SK-N-SH (cell line): Measurements from ENCODE around the gene ZSCAN18. TPM values are rescaled to one million over a fixed set of nuclear protein-coding genes. Genes with fewer than 3 reads are reported as not detected.

Experiments used
- CTCF ChIA-PET: fragments of 300-600, 350-600 bp; formaldehyde crosslinking; extraction: SDS; loops from one replicate; lab custom pipeline; 2021; lab: Yijun Ruan, JAX
- POLR2A ChIA-PET: fragments of 350-600 bp; sonication (Branson Sonifier 250); formaldehyde crosslinking; extraction: SDS; loops from one replicate; lab custom pipeline; 2020; ENCODE audit warnings: antibody characterized with exemption, inconsistent platforms; lab: Yijun Ruan, JAX
- DNase-seq: peaks from one replicate; pipeline ENCODE4 v3.0.0; 2012
- H2AFZ ChIP-seq: fragments of 200-600 bp; sonication (generic); 2 replicates; pipeline ENCODE4 v1.8.1; 2016; ENCODE audit warnings: antibody characterized with exemption, mild to moderate bottlenecking, low read depth
- H3F3A ChIP-seq: fragments of 200-600 bp; sonication (generic); replicated peaks from 2 replicates; pipeline ENCODE3; 2016; ENCODE audit warnings: antibody characterized with exemption, mild to moderate bottlenecking; ENCODE audit not compliant: insufficient read depth
- H3K27ac ChIP-seq, 2 experiments: fragments of 200-500 bp in 1 of 2; fragments of 200-600 bp in 1 of 2; sonication (Bioruptor generic) in 1 of 2; sonication (generic), shearing (Covaris generic) in 1 of 2; 2 replicates each; pipeline versions ENCODE4 v1.5.1 to v1.6.1; 2014 to 2016; ENCODE audit warnings: low read depth in 2 of 2, inconsistent platforms in 1 of 2, low read length in 1 of 2, mild to moderate bottlenecking in 1 of 2, mixed read lengths in 1 of 2
- H3K27me3 ChIP-seq: fragments of 200-600 bp; sonication (generic), shearing (Covaris generic); 2 replicates; pipeline ENCODE4 v1.6.1; 2016; ENCODE audit warnings: mixed run types; ENCODE audit not compliant: insufficient read depth
- H3K36me3 ChIP-seq, 2 experiments: fragments of 200-500 bp in 1 of 2; fragments of 200-600 bp in 1 of 2; sonication (Bioruptor generic) in 1 of 2; sonication (generic) in 1 of 2; replicated peaks in 1 of 2; 2 replicates each; pipeline versions ENCODE3 to v1.5.1; 2014 to 2016; ENCODE audit warnings: low read length in 1 of 2, mild to moderate bottlenecking in 1 of 2; ENCODE audit not compliant: insufficient read depth in 2 of 2, control insufficient read depth in 1 of 2
- H3K4me1 ChIP-seq, 2 experiments: fragments of 200-500 bp in 1 of 2; fragments of 200-600 bp in 1 of 2; sonication (Bioruptor generic) in 1 of 2; sonication (generic), shearing (Covaris generic) in 1 of 2; 2 replicates each; pipeline versions ENCODE4 v1.5.1 to v1.6.1; 2014 to 2016; ENCODE audit warnings: low read depth in 1 of 2, low read length in 1 of 2, mixed run types in 1 of 2; ENCODE audit not compliant: insufficient read depth in 2 of 2, control insufficient read depth in 1 of 2
- H3K4me2 ChIP-seq: fragments of 200-600 bp; sonication (generic), shearing (Covaris generic); 2 replicates; pipeline ENCODE4 v1.6.1; 2017; ENCODE audit warnings: mixed run types
- H3K4me3 ChIP-seq, 2 experiments: fragments of 200-500 bp in 1 of 2; fragments of 200-600 bp in 1 of 2; sonication (Bioruptor generic) in 1 of 2; sonication (generic), shearing (Covaris generic) in 1 of 2; 2 replicates each; pipeline versions ENCODE4 v1.5.1 to v1.8.1; 2014 to 2016; ENCODE audit warnings: low read depth in 2 of 2, inconsistent platforms in 1 of 2, low read length in 1 of 2, mild to moderate bottlenecking in 1 of 2, mixed read lengths in 1 of 2, moderate library complexity in 1 of 2
- H3K79me2 ChIP-seq: fragments of 200-600 bp; sonication (generic); 2 replicates; pipeline ENCODE4 v1.8.1; 2017; ENCODE audit warnings: mild to moderate bottlenecking; ENCODE audit not compliant: insufficient read depth
- H3K9ac ChIP-seq: fragments of 200-600 bp; sonication (generic); 2 replicates; pipeline ENCODE4 v1.6.1; 2017; ENCODE audit warnings: mixed run types
- H3K9me2 ChIP-seq: fragments of 200-600 bp; sonication (generic); 2 replicates; pipeline ENCODE4 v1.6.1; 2017; ENCODE audit warnings: mixed run types
- H3K9me3 ChIP-seq: fragments of 200-600 bp; sonication (generic); 2 replicates; pipeline ENCODE4 v1.6.1; 2017; ENCODE audit warnings: mixed run types, mild to moderate bottlenecking, moderate library complexity
- H4K20me1 ChIP-seq: fragments of 200-600 bp; sonication (generic); 2 replicates; pipeline ENCODE4 v1.6.1; 2017; ENCODE audit warnings: mild to moderate bottlenecking, mixed run types; ENCODE audit not compliant: insufficient read depth
- FOXJ3 ChIP-seq: sonication (generic); formaldehyde crosslinking; IDR thresholded peaks from 2 replicates; pipeline ENCODE4 v1.5.1; 2020; ENCODE audit warnings: mild to moderate bottlenecking, missing genetic modification reagents
- IRF3 ChIP-seq: fragments of 150-350 bp; IDR thresholded peaks from 2 replicates; pipeline ENCODE4 v1.6.1; 2016; ENCODE audit warnings: mild to moderate bottlenecking, low read depth, low read length
- NFIC ChIP-seq: IDR thresholded peaks from 2 replicates; pipeline ENCODE4 v1.4.0; 2012; ENCODE audit warnings: borderline replicate concordance
- POLR2AphosphoS5 ChIP-seq: IDR thresholded peaks from 2 replicates; pipeline ENCODE4 v1.6.1; 2012; ENCODE audit warnings: low read depth, low read length
- RAD21 ChIP-seq: IDR thresholded peaks from 2 replicates; pipeline ENCODE4 v1.6.1; 2012; ENCODE audit warnings: mild to moderate bottlenecking, low read length
- RXRA ChIP-seq: IDR thresholded peaks from 2 replicates; pipeline ENCODE4 v1.4.0; 2012; ENCODE audit warnings: low read depth, mild to moderate bottlenecking, borderline replicate concordance
- USF2 ChIP-seq: fragments of 150-350 bp; IDR thresholded peaks from 2 replicates; pipeline ENCODE4 v1.6.1; 2017; ENCODE audit warnings: antibody characterized with exemption, low read length, low read depth, borderline replicate concordance
- whole genome bisulfite sequencing: methylation state at CpG from one replicate; pipeline ENCODE4 v1.1.6; 2017; ENCODE audit warnings: low lambda C conversion rate; 5-methylcytosine and 5-hydroxymethylcytosine counted together
- polyA plus RNA-seq, 3 experiments: library from polyadenylated mRNA; depleted of rRNA; stranded (reverse); fragments of >200 nt; gene quantifications; 2 replicates each; pipeline ENCODE4 v1.2.3, GENCODE V29; 2012

The ZSCAN18 gene
- polyA plus RNA-seq, 1 of the 3 experiments (the other 2 are of a cell fraction): 26.7 TPM

- Histone ChIP-seq H3K9ac (no peak overlapping the region), H3K36me3 (peaks cover 6 to 22% of the 10 kb centered on the region in 2 experiments), H3K79me2 (no peaks in the 10 kb centered on the region), H3F3A (no peaks in the 10 kb centered on the region), H3K4me3 (no peak overlapping the region), H4K20me1 (no peaks in the 10 kb centered on the region), H2AFZ (no peak overlapping the region), H3K9me2 (no peaks in the 10 kb centered on the region), H3K27me3 (no peaks in the 10 kb centered on the region), H3K4me1 (no peaks in the 10 kb centered on the region), H3K9me3 (peaks cover 17% of the 10 kb centered on the region), H3K4me2 (no peak overlapping the region), H3K27ac (no peak overlapping the region)
- 25% methylated on average over 4 of the region's 5 CpGs for WGBS
- TF ChIP-seq RXRA (no peak), NFIC (no peak), POLR2AphosphoS5 (no peak), RAD21 (no peak), USF2 (no peak), IRF3 (no peak)
- no peak for DNase-seq
- POLR2A ChIA-PET: no interaction called here
- CTCF ChIA-PET: no interaction called here
Observed at GRCh38 chr19:58123354-58123753, 25.3 kb upstream of the ZSCAN18 start.

- CTCF ChIA-PET: no interaction called here
- H3K4me1 ChIP-seq: no peaks in the 10 kb centered on the region
- no peak overlapping the region for H2AFZ ChIP-seq
- POLR2A ChIA-PET: no interaction called here
- no peaks in the 10 kb centered on the region for H3K27me3 ChIP-seq
- H3F3A ChIP-seq: no peaks in the 10 kb centered on the region
- no peak for DNase-seq
- WGBS: 60% methylated on average over 5 of the region's 5 CpGs
- H3K36me3 ChIP-seq: no peaks in the 10 kb centered on the region
- no peaks in the 10 kb centered on the region for H4K20me1 ChIP-seq
- no peaks in the 10 kb centered on the region for H3K79me2 ChIP-seq
- H3K9me2 ChIP-seq: no peaks in the 10 kb centered on the region
- no peak overlapping the region for H3K4me3 ChIP-seq
- no peaks in the 10 kb centered on the region for H3K9me3 ChIP-seq
- H3K4me2 ChIP-seq: no peak overlapping the region
- no peak overlapping the region for H3K9ac ChIP-seq
- no peak overlapping the region for H3K27ac ChIP-seq
- TF ChIP-seq FOXJ3 (no peak), RAD21 (no peak)
Observed at GRCh38 chr19:58118979-58119733, 21.1 kb upstream of the ZSCAN18 start.
